Stomach (tissue), 4 donors: Measurements from ENCODE around the gene SYT2.
"Not testable (repeated sequence)": the region's sequence is repeated elsewhere in the genome, so short reads cannot be mapped to it uniquely, and the experiment has no call there.

Source experiments
- CTCF ChIP-seq, 7 experiments: fragments of 450-650 bp in 4 of 7; fragments of 200-600 bp in 3 of 7; sonication (generic) in 3 of 7; IDR thresholded peaks; one replicate each; pipeline ENCODE4 v1.5.1; 2016 to 2019; ENCODE audit warnings: antibody characterized with exemption in 7 of 7, control low read depth in 2 of 7, mild to moderate bottlenecking in 1 of 7
- POLR2A ChIP-seq, 4 donors: fragments of 450-650 bp; IDR thresholded peaks; one replicate each; pipeline ENCODE4 v1.6.1; 2016; ENCODE audit warnings: antibody characterized with exemption in 4 of 4, control low read depth in 2 of 4, mild to moderate bottlenecking in 1 of 4, moderate library complexity in 1 of 4

DNA sequence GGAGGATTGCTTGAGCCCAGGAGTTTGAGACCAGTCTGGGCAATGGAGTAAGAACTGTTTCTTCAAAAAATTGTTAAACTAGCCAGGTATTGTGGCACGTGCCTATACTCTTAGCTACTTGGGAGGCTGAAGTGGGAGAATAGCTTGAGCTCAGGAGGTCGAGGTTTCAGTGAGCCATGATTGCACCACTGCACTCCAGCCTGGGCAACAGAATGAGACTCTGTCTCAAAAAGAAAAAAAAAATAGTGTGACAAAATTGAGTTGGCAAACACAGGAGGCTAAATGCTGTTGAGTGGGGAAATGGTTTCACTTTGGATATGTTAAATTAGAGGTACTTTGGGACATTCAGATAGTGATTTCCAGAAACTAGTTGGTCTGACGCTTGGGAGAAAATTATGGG lies 163.9 kb downstream of the SYT2 start:
- not testable (repeated sequence) for TF ChIP-seq CTCF, POLR2A (IDR thresholded peaks at IDR 0.05)
